Fibroblast of mammary gland (primary cell): ENCODE measurements around the gene CEACAM7.
"Not testable (repeated sequence)": the region's sequence is repeated elsewhere in the genome, so short reads cannot be mapped to it uniquely, and the experiment has no call there.

Experiments used
- DNase-seq: peaks from one replicate; pipeline ENCODE4 v3.0.0-alpha.2; 2010; ENCODE audit warnings: low read depth
- H3K4me3 ChIP-seq: 2 replicates; pipeline ENCODE4 v1.5.1; 2011; ENCODE audit warnings: low read depth, mild to moderate bottlenecking, low read length, moderate library complexity; ENCODE audit not compliant: control insufficient read depth
- TF ChIP-seq, protein P1 (sequence below): conservative IDR thresholded peaks from 2 replicates; pipeline ENCODE4 v1.5.1; 2011; ENCODE audit warnings: low read depth, low read length, inconsistent platforms; ENCODE audit not compliant: control insufficient read depth, insufficient read depth

Gene CEACAM7

DNA sequence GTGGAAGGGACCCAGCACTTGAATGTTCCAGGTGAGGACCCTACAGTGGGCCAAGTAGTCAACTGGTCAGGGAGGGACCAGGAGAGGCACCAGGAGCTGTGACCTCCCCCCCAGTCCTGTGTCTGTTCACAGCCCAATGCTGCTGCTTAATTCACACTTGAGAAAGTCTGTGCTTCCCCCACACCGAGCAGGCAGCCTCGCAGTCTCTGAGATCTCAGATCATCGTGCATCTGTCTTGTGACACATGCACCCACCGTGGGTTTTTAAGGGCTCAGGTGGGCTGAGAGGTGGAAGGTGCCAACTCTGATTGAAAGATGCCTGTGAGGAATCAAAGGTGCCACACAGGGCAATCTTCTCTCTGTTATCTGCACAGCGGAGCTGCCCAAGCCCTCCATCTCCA, 26.5 kb upstream of the CEACAM7 start:
- TF ChIP-seq, protein P1, sequence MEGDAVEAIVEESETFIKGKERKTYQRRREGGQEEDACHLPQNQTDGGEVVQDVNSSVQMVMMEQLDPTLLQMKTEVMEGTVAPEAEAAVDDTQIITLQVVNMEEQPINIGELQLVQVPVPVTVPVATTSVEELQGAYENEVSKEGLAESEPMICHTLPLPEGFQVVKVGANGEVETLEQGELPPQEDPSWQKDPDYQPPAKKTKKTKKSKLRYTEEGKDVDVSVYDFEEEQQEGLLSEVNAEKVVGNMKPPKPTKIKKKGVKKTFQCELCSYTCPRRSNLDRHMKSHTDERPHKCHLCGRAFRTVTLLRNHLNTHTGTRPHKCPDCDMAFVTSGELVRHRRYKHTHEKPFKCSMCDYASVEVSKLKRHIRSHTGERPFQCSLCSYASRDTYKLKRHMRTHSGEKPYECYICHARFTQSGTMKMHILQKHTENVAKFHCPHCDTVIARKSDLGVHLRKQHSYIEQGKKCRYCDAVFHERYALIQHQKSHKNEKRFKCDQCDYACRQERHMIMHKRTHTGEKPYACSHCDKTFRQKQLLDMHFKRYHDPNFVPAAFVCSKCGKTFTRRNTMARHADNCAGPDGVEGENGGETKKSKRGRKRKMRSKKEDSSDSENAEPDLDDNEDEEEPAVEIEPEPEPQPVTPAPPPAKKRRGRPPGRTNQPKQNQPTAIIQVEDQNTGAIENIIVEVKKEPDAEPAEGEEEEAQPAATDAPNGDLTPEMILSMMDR = no peak
- H3K4me3 ChIP-seq = no peak overlapping the region
- DNase-seq = no peak

DNA sequence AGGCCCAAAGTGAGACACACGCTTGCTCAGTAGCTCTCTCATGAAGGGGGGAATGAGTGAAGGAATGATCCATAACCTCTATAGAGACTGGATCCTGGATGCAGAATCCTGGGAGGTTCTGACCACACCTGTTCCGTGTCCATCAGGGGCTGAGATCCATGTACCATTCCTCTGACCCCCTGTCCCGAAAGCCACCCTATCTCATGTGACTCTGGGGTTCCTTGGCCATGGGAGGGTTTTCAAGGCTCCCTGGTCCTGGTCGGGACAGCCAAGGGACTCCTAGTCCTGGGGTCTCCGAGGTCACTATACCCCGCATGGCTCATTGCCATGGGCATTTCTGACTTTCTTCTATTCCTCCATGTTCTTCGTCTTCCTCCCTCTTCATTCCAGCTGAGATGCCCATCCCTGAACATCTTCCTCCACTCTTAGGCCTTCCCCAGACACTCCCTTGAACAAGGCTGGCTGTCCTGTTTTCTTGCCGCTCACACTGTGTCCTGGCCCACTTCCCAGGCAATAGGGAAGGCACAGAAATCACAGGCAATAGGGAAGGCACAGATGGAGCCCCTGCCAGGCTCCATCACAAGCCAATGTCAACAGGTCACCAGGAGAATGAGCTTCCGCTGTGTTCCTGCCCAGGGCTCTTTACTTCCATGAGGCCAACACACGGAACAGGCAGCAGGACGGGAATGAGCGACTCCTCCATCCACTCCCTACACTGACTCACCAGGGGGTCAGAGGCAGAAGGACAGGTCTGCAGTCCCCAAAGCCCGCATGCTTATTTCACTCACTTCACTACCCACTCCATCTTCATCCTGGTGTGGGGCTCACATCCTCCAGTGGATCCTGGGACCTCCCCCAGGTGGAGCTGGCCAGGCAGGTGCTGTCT, 23.5 kb upstream of the CEACAM7 start:
- H3K4me3 ChIP-seq = no peak overlapping the region
- no peak for DNase-seq
- TF ChIP-seq, protein P1 = no peak

DNA sequence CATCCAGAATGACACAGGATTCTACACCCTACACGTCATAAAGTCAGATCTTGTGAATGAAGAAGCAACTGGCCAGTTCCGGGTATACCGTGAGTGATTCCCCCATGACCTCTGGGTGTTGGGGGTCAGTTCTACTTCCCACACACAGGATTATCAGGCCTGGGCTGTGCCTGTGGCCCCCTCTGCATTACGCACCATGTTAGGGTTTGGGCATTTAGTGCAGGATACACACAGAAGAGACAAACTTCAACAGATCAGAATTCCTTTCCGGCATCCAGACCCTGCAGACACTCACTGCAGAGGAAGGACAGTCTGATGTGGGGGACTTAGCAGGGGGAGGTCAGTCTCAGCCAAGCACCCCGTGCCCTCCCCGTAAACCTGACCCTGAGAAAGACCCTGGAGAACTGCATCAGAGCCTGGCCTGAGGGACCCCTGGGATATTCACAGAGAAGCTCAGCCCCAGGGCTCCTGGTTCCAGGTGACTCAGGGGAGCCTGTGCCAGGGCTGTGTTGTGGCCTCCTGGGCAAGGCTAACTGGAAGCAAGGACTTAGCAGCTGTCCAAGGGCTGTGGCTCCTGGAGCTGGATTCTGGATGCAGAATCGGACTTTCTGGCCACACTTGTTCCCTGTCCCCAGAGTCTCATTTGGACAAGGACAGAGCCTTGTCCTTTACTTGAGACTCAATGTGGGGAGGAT, 22.0 kb upstream of the CEACAM7 start:
- DNase-seq = no peak
- TF ChIP-seq, protein P1 = no peak
- H3K4me3 ChIP-seq = no peak overlapping the region

DNA sequence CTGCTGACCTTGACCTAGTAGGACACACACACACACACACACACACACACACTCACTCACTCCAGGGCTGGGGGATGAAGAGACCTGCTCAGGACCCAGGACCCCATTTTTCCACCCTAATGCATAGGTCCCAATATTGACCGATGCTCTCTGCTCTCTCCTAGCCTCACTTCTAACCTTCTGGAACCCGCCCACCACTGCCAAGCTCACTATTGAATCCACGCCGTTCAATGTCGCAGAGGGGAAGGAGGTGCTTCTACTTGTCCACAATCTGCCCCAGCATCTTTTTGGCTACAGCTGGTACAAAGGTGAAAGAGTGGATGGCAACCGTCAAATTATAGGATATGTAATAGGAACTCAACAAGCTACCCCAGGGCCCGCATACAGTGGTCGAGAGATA, 21.4 kb upstream of the CEACAM7 start:
- H3K4me3 ChIP-seq, DNase-seq: not testable (repeated sequence)

DNA sequence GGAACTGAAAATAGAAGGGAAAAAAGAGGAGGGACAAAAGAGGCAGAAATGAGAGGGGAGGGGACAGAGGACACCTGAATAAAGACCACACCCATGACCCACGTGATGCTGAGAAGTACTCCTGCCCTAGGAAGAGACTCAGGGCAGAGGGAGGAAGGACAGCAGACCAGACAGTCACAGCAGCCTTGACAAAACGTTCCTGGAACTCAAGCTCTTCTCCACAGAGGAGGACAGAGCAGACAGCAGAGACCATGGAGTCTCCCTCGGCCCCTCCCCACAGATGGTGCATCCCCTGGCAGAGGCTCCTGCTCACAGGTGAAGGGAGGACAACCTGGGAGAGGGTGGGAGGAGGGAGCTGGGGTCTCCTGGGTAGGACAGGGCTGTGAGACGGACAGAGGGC, 20.4 kb upstream of the CEACAM7 start, which contains the start of gene CEACAM5:
Gene CEACAM5, plus strand, starts transcription at position 146 of the 400 bp plus-strand sequence. Its CDS starts 106 bp downstream, at position 252.
- TF ChIP-seq, protein P1 = no peak
- no peak within 1 kb of the TSS for H3K4me3 ChIP-seq
- DNase-seq = no peak

DNA sequence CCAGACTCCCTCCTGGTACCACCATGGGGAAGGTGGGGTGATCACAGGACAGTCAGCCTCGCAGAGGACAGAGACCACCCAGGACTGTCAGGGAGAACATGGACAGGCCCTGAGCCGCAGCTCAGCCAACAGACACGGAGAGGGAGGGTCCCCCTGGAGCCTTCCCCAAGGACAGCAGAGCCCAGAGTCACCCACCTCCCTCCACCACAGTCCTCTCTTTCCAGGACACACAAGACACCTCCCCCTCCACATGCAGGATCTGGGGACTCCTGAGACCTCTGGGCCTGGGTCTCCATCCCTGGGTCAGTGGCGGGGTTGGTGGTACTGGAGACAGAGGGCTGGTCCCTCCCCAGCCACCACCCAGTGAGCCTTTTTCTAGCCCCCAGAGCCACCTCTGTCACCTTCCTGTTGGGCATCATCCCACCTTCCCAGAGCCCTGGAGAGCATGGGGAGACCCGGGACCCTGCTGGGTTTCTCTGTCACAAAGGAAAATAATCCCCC, 19.9 kb upstream of the CEACAM7 start:
- no peak overlapping the region for H3K4me3 ChIP-seq
- DNase-seq = no peak
- TF ChIP-seq, protein P1 = no peak

DNA sequence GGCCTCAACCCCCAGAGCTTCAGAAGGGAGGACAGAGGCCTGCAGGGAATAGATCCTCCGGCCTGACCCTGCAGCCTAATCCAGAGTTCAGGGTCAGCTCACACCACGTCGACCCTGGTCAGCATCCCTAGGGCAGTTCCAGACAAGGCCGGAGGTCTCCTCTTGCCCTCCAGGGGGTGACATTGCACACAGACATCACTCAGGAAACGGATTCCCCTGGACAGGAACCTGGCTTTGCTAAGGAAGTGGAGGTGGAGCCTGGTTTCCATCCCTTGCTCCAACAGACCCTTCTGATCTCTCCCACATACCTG, 19.4 kb upstream of the CEACAM7 start:
- no peak for DNase-seq
- no peak overlapping the region for H3K4me3 ChIP-seq
- TF ChIP-seq, protein P1 = no peak
